ENCODE measurements around the gene IL20.

Gene IL20, protein sequence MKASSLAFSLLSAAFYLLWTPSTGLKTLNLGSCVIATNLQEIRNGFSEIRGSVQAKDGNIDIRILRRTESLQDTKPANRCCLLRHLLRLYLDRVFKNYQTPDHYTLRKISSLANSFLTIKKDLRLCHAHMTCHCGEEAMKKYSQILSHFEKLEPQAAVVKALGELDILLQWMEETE

DNA sequence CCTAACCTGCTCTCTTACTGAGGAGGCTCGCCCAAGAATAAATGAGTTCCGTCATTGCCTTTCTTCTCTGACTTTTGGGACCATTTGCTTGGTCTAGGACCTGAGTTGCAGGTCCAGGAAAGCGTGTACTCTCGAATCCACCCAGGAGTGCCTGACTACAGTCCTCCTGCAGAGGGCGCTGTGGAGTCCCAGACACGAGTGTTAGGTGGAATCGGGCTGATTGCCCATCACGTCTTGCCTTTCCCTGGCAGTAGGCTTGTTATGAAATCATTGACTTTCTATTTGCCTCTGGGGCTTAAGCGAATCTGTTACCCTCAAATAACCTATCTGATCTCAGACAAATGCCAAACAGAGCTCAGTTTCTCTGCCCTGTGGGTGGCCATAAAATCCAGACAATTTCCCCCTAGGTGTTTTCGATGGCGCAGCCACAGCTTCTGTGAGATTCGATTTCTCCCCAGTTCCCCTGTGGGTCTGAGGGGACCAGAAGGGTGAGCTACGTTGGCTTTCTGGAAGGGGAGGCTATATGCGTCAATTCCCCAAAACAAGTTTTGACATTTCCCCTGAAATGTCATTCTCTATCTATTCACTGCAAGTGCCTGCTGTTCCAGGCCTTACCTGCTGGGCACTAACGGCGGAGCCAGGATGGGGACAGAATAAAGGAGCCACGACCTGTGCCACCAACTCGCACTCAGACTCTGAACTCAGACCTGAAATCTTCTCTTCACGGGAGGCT, at the start of gene IL20:
Gene IL20, plus strand, starts transcription at position 685 of the 733 bp plus-strand sequence. CDS start 230 bp downstream, outside the sequence.
- peak; percentile 59 for DNase-seq

DNA sequence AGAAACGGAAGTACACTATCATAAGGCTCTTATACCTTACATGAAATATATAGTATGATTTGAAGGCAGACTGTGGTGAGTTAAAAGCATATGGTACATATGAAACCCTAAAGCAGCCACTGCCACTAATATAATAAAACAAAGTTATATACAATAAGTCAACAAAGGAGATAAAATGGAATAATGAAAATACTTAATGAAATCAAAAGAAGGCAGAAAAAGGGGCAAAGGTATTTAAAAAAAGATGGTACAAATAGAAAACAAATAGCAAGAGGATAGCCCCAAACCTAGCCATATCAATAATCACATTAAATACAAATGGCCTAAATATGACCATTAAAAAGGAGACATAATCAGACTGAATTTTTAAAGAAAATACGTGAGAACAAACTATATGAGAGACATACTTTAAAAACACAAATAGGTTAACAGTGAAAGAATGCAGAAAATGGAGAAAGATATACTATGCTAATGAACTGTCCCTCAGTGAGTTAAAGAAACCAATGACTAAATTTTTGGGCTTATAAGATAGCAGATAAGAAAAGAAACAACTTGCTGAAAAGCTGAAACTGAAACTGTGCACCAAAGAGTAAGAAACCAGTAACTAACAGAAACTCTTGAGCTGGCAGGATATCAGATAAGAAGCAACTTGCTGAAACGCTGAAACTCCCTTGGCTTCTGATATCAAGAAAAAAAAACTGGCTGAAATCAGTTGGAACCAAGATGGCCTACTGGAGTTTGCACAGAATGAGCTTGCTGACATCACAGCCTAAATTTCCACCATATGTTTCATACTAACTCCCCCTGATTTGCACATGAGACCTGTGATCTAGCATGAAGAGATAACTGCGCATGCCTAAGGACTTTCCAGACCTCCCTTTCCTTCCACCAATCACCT, 48.8 kb upstream of the IL20 start:
- no peak for DNase-seq

DNA sequence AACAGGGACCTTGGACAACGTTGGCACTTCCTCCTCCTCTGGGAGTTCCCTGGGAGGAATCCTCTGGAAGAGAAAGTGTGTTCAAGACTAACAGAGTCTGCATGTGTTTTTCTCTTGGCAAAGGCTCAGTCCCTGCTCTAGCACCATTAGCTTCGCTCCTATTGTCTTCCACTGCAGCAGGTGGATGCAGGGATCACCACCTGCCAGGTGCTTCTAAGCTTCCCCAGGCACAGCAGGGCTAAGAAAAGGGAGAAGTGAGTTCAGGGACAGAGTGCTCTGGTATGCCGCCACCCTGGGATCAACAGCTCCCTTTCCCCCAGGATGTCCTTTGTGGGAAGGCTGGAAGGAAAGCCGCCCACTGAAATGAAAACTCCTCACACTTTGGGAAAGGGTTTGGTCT, 43.9 kb upstream of the IL20 start:
- DNase-seq: no peak

DNA sequence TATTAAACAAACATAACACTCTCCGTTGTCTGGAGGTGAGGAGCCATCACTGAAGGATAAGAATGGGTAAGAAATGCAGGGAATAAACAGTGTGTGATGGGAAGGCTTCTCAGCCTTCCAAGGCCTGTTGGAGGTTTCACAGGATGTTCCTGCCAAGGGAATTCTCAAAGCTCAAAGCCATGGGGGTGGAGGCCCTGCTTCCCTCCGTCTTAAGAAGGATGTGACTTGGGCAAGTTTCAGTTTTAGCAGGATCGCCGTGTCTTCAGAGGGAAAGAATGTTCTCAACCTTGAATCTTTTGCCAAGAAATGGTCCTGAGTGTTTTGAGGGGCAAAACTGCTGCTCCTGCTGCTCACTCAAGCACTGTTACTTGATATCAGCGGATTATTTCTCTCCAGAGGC, 41.7 kb upstream of the IL20 start:
- no peak for DNase-seq

DNA sequence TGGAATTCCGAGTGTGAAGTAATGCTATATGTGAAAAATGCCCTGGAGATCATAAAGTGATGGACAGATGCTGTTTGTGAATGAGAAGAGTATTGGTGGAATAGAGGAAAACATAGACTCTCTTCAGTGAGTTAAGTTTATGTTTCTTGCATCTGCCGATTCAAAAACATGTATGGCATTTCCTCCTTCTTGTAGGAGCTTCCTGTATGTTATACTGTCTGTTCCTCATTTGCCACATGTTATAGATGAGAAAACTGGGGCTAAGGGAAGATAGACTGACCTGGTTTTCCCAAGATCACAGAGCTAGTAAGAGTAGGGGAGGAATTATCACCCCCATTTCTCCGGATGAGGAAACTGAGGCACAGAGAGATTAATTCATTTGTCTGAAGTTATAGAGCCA, 41.1 kb upstream of the IL20 start:
- no peak for DNase-seq

DNA sequence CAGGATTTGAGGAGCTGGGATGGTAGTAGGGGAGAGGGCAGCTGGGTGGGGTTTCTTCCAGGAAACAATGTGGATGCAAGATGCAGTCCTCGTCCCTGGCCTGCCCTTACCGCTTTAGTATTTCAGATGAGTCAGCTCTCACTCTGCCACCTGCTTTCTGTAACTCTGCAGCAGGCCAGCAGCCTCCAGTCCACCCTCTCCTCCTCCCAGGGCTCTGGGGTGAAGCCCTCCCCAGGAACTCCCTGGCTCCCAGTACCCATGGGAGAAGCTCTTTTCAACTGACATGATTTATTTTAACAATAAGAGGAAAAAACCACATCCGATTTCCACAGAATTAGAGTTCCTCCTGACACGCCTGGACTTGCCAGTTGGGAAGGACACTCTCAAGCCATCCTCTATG, 39.0 kb upstream of the IL20 start:
- peak; percentile 46 for DNase-seq

DNA sequence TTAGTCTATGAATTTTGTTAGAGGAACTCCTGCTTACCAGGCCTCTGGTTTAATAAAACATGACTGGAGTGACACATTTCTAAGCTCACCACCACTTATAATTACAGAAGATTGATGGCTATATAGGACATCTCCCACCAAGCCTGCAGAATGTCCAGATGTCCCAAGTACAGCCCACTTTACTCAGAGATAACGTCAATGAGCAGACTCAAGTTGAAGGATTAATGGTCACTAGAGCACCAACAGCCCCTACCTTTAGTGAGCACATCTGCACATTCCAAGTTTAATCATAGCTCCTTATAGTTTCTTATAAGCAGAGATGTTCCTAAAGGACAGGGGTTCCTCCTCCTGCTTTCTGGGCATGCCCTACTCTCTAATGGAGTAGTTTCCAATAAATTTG, 37.4 kb upstream of the IL20 start:
- DNase-seq: no peak

DNA sequence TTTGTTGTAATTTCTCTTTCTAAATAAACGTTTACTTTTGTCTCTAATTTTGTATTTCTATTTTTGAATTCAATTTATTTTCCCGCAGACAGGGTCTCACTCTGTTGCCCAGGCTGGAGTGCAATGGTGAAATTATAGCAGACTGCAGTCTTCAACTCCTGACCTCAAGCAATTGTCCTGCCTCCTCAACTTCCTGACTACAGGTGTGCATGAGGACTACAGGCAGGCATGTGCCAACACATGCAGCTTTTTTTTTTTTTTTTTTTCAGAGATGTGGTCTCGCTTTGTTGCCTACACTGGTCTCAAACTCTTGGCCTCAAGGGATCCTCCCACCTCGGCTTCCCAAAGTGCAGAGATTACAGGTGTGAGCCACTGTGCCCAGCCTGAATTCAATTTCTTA, 36.7 kb upstream of the IL20 start:
- no peak for DNase-seq

DNA sequence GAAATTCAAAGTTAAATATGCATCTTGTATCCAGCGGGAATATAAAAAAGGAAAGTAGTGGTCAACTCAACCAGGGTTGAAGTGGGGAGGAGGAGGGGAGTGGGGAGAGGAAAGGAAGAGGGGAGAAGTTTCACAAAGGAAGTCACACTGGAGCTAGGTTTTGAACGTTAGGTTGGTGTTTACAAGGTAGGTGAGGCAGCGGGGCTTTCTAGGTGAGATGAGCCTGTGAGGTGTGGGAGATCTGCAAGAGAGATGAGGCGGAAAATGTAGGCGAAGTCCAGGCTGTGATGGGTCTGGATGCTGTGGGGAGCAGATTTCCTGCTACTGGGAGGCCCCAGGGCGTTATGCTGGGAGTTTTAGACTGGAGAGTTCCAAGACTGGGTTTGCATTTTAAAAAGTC, 36.1 kb upstream of the IL20 start:
- no peak for DNase-seq

DNA sequence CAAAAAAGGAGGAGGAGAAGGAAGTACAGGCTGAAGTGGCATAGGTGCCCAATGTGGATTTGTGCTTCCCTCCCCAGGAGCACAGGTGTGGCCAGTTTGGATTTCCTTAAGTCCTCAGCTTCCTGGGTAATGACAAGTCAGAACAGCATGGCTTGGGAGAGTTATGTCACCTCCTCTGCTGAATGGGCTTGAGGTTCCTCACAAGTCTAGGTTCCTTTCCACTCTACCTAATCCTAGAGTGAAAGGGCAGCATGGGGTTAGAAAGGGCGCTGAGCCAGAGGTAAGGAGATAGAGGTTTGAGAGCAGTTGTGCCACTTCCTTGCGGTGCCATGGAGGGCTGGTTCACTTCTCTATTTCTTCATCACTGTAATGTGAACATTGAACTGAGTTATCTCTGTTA, 35.5 kb upstream of the IL20 start:
- DNase-seq: no peak

DNA sequence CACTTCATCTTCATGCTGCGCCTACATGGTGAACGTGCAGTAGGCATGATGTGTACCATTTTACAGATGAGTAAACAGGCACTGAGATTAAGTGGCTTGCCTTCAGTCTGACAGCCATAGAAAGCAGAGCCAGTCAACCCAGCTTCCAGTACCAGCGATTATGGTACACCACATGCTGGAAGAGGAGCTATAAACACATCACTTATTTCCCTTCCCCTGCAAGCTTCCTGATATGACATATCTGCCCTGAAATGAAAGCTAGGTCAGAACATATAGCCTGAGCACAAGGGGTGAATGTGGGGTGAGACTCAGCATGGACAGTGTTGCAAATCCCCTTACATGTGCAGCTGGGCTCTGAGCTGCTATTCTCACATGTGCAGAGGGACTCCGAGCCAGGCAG, 33.8 kb upstream of the IL20 start:
- no peak for DNase-seq

DNA sequence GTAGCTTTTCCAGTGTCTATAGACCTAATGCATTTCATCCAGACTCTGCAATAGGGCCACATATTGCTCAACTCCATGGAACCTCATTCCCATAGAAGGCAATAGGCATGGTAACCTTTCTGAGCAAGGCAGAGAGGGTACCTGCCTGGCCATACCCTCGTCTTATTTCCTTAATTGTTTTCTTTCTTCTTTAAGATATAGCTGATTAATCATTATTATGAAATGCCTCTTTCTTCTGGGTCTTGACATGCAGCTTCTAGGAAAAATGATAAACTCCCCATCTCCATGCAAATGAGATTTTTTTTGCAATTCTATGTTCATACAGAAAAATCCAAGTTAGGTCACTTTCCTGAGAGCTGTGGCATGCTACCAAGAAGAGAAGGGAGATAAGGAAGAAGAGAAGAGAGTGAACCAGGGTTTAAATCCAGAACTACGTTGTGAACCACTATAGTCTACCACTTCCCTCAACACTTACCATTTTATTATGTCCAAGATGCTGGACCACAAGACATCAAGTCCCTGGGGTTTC, 33.0 kb upstream of the IL20 start:
- no peak for DNase-seq

DNA sequence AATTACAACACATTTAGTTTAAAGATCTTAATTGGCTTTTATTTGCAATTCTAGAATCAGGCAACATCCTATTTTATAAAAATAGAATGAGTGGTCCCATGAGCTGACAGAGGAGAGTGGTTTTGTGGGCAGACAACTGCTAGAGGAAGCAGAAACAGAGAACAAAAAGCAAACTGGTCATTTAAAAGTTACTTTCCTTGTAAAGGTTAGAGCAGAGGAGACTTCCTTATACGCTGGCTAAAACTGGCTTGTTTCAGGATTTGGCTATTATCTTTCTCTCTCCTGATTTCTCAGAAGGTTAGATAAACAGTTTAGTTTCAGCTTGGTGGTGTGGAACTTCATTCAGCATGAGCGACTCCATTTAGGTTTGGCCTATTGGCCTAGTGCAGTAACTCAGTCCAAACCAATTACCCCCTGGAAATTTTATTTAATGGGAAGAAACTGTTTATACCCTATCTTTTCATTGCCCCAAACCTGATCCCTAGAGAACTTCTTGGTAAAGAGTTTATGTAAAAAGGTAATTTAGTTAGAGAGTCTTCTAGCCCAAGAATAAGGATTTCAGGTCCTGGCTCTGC, 32.2 kb upstream of the IL20 start:
- no peak for DNase-seq

DNA sequence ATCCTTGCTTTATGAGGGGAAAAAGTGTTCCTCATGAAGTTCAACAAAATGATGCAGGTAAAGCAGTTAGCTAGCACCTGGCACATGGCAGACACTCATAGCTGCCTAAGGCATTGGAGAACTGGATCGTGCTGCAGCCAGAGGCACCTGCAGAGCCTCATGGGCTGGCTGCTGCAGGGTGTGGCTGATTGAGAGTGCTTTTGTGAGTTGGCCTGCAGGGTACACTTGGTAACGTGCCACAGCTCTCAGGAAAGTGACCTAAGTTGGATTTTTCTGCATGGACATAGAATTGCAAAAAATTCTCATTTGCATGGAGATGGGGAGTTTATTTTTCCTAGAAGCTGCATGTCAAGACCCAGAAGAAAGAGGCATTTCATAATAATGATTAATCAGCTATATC, 31.6 kb upstream of the IL20 start:
- DNase-seq: no peak

DNA sequence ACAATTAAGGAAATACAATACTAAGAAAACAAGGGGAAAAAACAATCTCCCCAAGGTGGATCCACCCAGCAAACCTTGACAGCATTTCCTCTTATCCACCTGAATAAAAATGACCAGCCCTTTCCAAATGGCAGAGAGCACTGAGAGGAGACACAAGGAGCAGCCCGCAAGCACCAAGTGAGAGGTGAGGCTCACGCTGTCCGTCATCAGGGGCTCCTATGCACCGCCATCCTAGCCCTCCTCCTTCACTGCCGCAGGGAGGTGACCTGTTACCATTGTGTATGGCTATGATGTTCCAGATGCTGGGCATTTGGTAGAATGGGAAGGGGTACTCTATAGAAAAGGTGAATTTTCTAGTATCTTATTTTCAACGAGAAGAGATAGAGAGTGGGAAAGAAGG, 31.2 kb upstream of the IL20 start:
- DNase-seq: no peak

DNA sequence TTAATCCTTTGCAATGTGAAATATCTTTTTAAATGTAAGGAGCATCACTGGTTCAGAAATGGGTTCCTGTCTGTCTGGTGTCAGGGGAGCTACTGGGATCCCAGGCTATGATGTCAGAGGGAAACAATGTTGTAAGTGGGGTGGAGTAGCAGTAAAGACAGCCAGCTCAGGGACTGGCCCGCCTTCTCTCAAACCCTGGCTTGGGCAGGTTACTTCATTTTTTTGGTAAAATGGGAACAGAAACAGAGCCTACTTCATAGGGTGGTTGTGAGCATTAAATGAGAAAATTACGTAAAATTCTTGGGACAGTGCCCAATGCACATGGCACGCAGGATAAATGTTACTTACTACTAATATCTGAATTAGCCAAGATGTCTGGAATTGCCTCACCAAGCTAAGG, 30.7 kb upstream of the IL20 start:
- DNase-seq: no peak

DNA sequence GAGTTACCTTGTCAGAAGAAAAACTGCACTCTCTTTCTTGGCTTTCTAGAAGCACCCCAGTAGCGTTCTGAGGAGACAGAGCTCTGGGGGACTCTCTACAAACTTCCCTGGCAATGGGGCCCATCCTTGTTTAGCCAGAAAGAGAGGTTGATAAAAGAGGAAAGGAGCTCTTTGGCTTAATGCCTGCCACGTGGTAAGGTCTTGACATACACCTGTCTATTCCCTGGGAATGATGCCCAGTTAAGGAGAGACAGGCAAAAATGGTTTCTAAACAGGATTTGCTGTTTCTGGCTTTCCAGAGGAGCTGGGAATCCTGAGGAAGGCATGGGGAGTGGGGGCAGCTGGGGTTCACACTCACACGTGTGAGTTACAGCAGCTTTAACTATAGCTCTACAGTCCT, 30.2 kb upstream of the IL20 start:
- no peak for DNase-seq

DNA sequence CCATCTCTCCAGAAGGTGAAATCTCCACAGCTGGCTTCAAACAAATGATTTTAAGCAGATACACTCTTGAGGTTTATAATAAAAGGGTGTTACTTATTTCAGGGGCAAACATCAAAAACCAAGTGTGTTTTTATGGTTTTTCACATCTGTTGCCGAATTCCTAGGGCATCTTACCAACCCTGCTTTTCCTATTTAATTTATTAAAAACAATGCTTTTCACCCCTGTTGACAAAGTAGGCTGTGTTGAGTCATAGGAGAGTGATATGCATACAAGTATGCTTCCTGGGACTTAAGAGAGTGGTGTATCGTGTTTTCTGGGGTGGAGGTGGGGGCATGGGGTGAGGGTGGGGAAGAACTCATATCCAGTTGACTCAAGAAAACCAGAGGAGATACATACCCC, 29.3 kb upstream of the IL20 start:
- DNase-seq: no peak

DNA sequence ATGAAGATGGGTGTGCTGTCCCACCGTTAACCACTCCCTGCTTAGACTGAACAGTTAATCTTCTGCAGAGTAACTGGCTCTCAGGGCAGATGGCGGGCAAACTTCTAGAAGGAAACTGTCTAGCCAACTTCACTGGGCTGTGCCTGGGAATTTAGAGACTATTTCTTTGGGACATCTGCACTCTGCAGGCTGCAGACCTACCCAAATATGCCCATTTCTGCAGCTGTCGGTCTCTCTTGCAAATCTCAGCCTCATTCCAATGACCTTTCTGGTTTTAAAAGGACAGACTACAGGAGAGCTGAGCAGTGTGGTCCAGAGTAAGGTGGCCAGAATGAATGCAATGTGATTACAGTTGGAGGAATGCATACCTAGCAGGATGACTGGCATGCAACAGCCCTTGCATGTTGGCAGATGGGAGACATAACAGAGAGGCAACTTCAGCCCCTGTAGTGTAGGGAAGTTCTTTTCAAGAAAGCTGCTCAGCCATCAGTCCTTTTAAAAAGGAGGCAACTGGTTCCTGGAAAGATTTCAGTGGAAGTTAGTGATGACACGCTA, 26.3 kb upstream of the IL20 start:
- no peak for DNase-seq

DNA sequence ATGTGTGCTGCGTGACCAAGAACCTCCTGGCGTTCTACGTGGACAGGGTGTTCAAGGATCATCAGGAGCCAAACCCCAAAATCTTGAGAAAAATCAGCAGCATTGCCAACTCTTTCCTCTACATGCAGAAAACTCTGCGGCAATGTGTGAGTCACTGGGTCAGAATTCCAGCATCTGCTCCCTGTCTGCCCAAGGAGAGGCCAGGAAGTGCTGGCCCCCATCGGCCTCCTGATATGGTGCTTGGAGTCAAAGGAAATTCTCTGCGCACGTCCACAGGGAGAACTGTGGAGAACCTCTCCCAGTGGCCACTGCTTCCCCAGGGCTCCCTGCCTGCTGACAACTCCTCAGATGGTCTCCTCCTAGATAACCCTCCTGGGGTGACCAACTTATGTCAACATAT, 25.6 kb upstream of the IL20 start:
- no peak for DNase-seq

DNA sequence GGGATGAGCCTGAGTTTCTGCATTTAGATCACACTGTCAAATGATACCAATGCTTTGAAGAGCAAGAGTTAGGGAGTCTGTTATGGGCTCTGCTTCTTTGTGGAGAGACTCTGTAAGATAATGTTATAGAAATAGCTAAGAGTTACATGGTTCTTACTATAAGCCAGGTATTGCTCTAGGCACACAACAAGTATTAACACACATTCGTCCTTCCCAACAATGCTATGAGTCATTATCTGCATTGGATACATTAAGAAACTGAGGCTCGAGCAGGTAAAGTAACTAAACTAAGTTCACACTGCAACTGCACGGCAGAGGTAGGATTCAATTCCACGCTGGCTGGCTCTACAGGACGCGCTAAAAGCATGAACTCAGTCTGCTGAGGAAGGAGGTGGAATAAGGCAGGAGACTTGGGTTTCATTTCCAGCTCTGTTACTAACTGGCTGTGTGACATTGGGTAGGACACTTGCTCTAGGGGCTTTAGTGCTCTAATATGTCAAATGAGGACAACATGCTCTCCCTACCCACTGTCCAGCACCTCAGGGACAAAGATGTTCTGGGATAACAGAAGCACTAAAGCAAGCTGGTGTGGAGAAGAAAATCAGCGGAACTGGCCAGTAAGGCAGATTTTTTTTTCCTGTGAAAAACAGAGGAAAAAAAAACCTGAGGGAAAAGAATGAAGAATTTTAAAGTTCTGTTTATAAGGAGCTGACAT, 23.7 kb upstream of the IL20 start:
- DNase-seq: no peak

DNA sequence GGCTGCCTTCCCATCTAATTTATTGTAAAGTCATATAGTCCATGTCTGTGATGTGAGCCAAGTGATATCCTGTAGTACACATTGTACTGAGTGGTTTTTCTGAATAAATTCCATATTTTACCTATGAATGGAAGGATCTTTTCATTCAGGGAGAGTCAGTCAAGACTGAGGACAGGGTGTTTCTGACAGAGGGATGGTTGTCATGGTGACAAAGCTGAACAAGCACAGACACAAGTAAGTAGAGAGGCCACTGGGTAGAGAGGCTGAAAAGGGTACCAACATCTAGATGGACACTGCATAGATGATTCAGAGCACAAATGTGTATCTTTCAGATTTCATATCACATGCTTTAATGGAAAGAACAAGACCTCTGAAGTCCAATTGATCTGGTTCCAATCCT, 22.6 kb upstream of the IL20 start:
- no peak for DNase-seq
